Caki2 (cell line): Measurements from ENCODE around the gene LZTS3. TPM values are rescaled to one million over a fixed set of nuclear protein-coding genes. Genes with fewer than 3 reads are reported as not detected.
"Not testable (repeated sequence)": the region's sequence is repeated elsewhere in the genome, so short reads cannot be mapped to it uniquely, and the experiment has no call there.

Experiments used
- DNase-seq: peaks from one replicate; pipeline ENCODE4 v3.0.0-alpha.2; 2015; ENCODE audit warnings: low read depth
- in situ Hi-C: cut with HindIII; loops from 2 replicates; pipeline ENCODE4 v1.10.0; 2016; ENCODE audit warnings: low sequenced_read_pairs, low pct_unique_long_range_greater_than_20kb, mixed read lengths
- total RNA-seq: library from RNA; depleted of rRNA; stranded (reverse); fragments of >200 nt; shearing (Covaris generic); gene quantifications from 2 replicates; pipeline ENCODE4 v1.2.3, GENCODE V29; 2014; ENCODE audit warnings: low replicate concordance

The LZTS3 gene
- total RNA-seq, 1 experiment from 2014 or later = 4.6 TPM

GRCh38 chr20:3194617-3195280 lies 21.4 kb upstream of the LZTS3 start:
- DNase-seq = no peak
- in situ Hi-C loops = no loop called here

GRCh38 chr20:3193806-3194616 lies 20.7 kb upstream of the LZTS3 start:
- no peak for DNase-seq
- in situ Hi-C loops = no loop called here

- DNase-seq = no peak
- in situ Hi-C loops = no loop called here
Observed at GRCh38 chr20:3192226-3193015, 19.1 kb upstream of the LZTS3 start.

- no peak for DNase-seq
- in situ Hi-C loops = no loop called here
Observed at GRCh38 chr20:3190681-3191111, 17.3 kb upstream of the LZTS3 start.

- no peak for DNase-seq
- in situ Hi-C loops = no loop called here
Observed at GRCh38 chr20:3189561-3190131, 16.3 kb upstream of the LZTS3 start.

GRCh38 chr20:3188823-3189413 lies 15.6 kb upstream of the LZTS3 start:
- no peak for DNase-seq
- in situ Hi-C loops = no loop called here

GRCh38 chr20:3187861-3188260 lies 14.5 kb upstream of the LZTS3 start:
- in situ Hi-C loops, DNase-seq: not testable (repeated sequence)

- no peak for DNase-seq
- in situ Hi-C loops = no loop called here
Observed at GRCh38 chr20:3183896-3184612, 10.7 kb upstream of the LZTS3 start.

GRCh38 chr20:3182429-3182828 lies 9.1 kb upstream of the LZTS3 start:
- in situ Hi-C loops, DNase-seq: not testable (repeated sequence)

GRCh38 chr20:3181270-3181669 lies 7.9 kb upstream of the LZTS3 start:
- in situ Hi-C loops = no loop called here
- no peak for DNase-seq

GRCh38 chr20:3180319-3180718 lies 7.0 kb upstream of the LZTS3 start:
- in situ Hi-C loops = no loop called here

GRCh38 chr20:3177746-3178485 lies 4.6 kb upstream of the LZTS3 start:
- in situ Hi-C loops = no loop called here
- no peak for DNase-seq

More at GRCh38 chr20:3180319-3180718, 7.0 kb upstream of the LZTS3 start:
- DNase-seq = no peak

GRCh38 chr20:3175270-3175669 lies 1.9 kb upstream of the LZTS3 start:
- in situ Hi-C loops = no loop called here
- no peak for DNase-seq

GRCh38 chr20:3174442-3175261 lies 1.3 kb upstream of the LZTS3 start:
- in situ Hi-C loops = no loop called here

GRCh38 chr20:3173610-3174441 lies 477 bp upstream of the LZTS3 start:
- DNase-seq = peak; percentile 72
- in situ Hi-C loops = no loop called here

More at GRCh38 chr20:3174442-3175261, 1.3 kb upstream of the LZTS3 start:
- DNase-seq = no peak
